K562 (cell line): ENCODE measurements around the gene PRDM2. TPM values are rescaled to one million over a fixed set of nuclear protein-coding genes. Genes with fewer than 3 reads are reported as not detected.

Source experiments
- AFF1 ChIP-seq, 2 experiments: fragments of 450-650 bp; IDR thresholded peaks; 2 replicates each; pipeline ENCODE4 v1.6.1; 2018; ENCODE audit warnings: mild to moderate bottlenecking in 2 of 2, low read depth in 1 of 2; ENCODE audit not compliant: partially characterized antibody in 2 of 2
- CBX1 ChIP-seq: sonication (generic); IDR thresholded peaks from 2 replicates; pipeline ENCODE4 v1.6.1; 2016; ENCODE audit warnings: antibody characterized with exemption, low read depth, mild to moderate bottlenecking
- CCNT2 ChIP-seq: IDR thresholded peaks from 2 replicates; pipeline ENCODE4 v1.6.1; 2011; ENCODE audit warnings: borderline replicate concordance, low read depth, mild to moderate bottlenecking, moderate library complexity, mixed read lengths, low read length; ENCODE audit not compliant: insufficient read length; ENCODE audit errors: extremely low read depth
- CREM ChIP-seq: IDR thresholded peaks from 2 replicates; pipeline ENCODE4 v1.6.1; 2014; ENCODE audit warnings: antibody characterized with exemption, low read depth
- CXXC5 ChIP-seq: fragments of 250-450 bp; sonication (Bioruptor Pico); IDR thresholded peaks from 2 replicates; pipeline ENCODE4 v1.8.0; 2022; ENCODE audit warnings: inconsistent platforms, mild to moderate bottlenecking, moderate library complexity
- ETS2 ChIP-seq: IDR thresholded peaks from 2 replicates; pipeline ENCODE4 v1.6.1; 2016; ENCODE audit warnings: borderline replicate concordance, missing genetic modification characterization, mild to moderate bottlenecking, moderate library complexity, missing compliant biosample characterization; ENCODE audit not compliant: poor library complexity, severe bottlenecking
- HLTF ChIP-seq: fragments of 450-650 bp; IDR thresholded peaks from 2 replicates; pipeline ENCODE4 v1.6.1; 2016
- RAD21 ChIP-seq, 2 experiments: fragments of 250-450 bp in 1 of 2; fragments of 450-650 bp in 1 of 2; sonication (Bioruptor Pico) in 1 of 2; formaldehyde crosslinking in 1 of 2; IDR thresholded peaks in 1 of 2; conservative IDR thresholded peaks in 1 of 2; 2 replicates each; pipeline versions ENCODE4 v1.4.0 to v1.8.0; 2020 to 2022; ENCODE audit warnings: mild to moderate bottlenecking in 2 of 2, moderate library complexity in 1 of 2
- SMARCC2 ChIP-seq: fragments of 450-650 bp; IDR thresholded peaks from 2 replicates; pipeline ENCODE4 v1.6.1; 2017; ENCODE audit warnings: antibody characterized with exemption, moderate library complexity, mild to moderate bottlenecking, low read depth
- ZNF445 ChIP-seq: fragments of 250-450 bp; sonication (Bioruptor Pico); IDR thresholded peaks from 2 replicates; pipeline ENCODE4 v1.4.0; 2020; ENCODE audit warnings: low read depth, mild to moderate bottlenecking, moderate library complexity
- polyA plus RNA-seq, 8 experiments: library from polyadenylated mRNA; depleted of rRNA in 4 of 8; stranded (reverse) in 5 of 8; unstranded in 3 of 8; fragments of >200 nt; fragmentation: Nextera tagmentation in 2 of 8; fragmentation: Illumina TruSeq in 1 of 8; extraction: Ambion mirVana in 2 of 8; extraction: Trizol in 1 of 8; gene quantifications; 2 replicates each; pipeline versions ENCODE4 v1.2.1 to v1.2.3, GENCODE V29; 2011 to 2014; ENCODE audit warnings: inconsistent platforms in 1 of 8, missing spikeins in 1 of 8
- total RNA-seq, 7 experiments: library from RNA; depleted of rRNA in 6 of 7; stranded (reverse); fragments of >200 nt in 6 of 7; fragmentation: Illumina TruSeq in 2 of 7; extraction: Trizol in 2 of 7; gene quantifications; 2 replicates each; pipeline versions ENCODE4 v1.2.1 to v1.2.3, GENCODE V29; 2011 to 2021; ENCODE audit warnings: low replicate concordance in 1 of 7
- TF ChIP-seq, protein P1 (sequence below): sonication (generic); formaldehyde crosslinking; IDR thresholded peaks from 2 replicates; pipeline ENCODE4 v1.8.1; 2023; ENCODE audit warnings: mild to moderate bottlenecking, missing genetic modification reagents
- TF ChIP-seq, protein P2 (sequence below): fragments of 450-650 bp; formaldehyde crosslinking; IDR thresholded peaks from 2 replicates; pipeline ENCODE4 v1.4.0; 2020; ENCODE audit warnings: mild to moderate bottlenecking, moderate library complexity
- TF ChIP-seq, protein P3 (sequence below): sonication (generic); formaldehyde crosslinking; IDR thresholded peaks from 2 replicates; pipeline ENCODE4 v1.8.1; 2023; ENCODE audit warnings: missing genetic modification reagents, mild to moderate bottlenecking, borderline replicate concordance

PRDM2 gene
- total and polyA plus RNA-seq, 9 of the 15 experiments (the other 6 are each of a cell fraction or from before 2014, with no cell fraction given), result 5.4 to 27.6 (median 12.5) TPM

DNA sequence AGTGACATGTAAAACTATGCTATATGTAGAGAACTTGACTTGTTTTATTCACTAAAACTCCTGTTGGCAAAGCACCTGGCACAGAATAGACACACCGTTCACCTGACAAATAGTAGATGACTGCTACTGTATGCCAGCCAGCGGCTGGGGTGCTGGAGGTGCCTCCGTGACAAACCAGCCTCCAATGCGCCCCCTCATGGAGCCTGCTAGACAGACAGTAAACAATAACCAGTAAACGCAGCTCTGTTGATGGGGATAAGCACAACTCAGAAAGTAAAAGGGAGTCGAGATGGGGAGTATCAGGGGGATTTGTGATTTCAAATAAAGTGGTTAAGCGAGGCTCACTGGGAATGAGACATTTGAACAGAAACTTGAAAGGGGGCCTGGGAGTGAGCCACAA is 107.2 kb downstream of the PRDM2 start (continued):
- TF ChIP-seq, protein P1, sequence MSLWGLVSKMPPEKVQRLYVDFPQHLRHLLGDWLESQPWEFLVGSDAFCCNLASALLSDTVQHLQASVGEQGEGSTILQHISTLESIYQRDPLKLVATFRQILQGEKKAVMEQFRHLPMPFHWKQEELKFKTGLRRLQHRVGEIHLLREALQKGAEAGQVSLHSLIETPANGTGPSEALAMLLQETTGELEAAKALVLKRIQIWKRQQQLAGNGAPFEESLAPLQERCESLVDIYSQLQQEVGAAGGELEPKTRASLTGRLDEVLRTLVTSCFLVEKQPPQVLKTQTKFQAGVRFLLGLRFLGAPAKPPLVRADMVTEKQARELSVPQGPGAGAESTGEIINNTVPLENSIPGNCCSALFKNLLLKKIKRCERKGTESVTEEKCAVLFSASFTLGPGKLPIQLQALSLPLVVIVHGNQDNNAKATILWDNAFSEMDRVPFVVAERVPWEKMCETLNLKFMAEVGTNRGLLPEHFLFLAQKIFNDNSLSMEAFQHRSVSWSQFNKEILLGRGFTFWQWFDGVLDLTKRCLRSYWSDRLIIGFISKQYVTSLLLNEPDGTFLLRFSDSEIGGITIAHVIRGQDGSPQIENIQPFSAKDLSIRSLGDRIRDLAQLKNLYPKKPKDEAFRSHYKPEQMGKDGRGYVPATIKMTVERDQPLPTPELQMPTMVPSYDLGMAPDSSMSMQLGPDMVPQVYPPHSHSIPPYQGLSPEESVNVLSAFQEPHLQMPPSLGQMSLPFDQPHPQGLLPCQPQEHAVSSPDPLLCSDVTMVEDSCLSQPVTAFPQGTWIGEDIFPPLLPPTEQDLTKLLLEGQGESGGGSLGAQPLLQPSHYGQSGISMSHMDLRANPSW (CRISPR knock-in tag), result no peak
- TF ChIP-seq, protein P2, sequence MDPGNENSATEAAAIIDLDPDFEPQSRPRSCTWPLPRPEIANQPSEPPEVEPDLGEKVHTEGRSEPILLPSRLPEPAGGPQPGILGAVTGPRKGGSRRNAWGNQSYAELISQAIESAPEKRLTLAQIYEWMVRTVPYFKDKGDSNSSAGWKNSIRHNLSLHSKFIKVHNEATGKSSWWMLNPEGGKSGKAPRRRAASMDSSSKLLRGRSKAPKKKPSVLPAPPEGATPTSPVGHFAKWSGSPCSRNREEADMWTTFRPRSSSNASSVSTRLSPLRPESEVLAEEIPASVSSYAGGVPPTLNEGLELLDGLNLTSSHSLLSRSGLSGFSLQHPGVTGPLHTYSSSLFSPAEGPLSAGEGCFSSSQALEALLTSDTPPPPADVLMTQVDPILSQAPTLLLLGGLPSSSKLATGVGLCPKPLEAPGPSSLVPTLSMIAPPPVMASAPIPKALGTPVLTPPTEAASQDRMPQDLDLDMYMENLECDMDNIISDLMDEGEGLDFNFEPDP (CRISPR knock-in tag), result no peak
- 0 out of 2 replicates have a peak, but pooled peaks have one; percentile 15 for TF ChIP-seq CREM
- no peak for TF ChIP-seq CBX1
- no peak for TF ChIP-seq ETS2 (tag)
- TF ChIP-seq CCNT2, result no peak
- TF ChIP-seq AFF1 (IDR thresholded peaks at IDR 0.05; ENCODE audit: low read depth in 1 of 2, partially characterized antibody in 2 of 2), result no peak
- no peak for TF ChIP-seq SMARCC2
- TF ChIP-seq HLTF, result no peak
- TF ChIP-seq, protein P3, sequence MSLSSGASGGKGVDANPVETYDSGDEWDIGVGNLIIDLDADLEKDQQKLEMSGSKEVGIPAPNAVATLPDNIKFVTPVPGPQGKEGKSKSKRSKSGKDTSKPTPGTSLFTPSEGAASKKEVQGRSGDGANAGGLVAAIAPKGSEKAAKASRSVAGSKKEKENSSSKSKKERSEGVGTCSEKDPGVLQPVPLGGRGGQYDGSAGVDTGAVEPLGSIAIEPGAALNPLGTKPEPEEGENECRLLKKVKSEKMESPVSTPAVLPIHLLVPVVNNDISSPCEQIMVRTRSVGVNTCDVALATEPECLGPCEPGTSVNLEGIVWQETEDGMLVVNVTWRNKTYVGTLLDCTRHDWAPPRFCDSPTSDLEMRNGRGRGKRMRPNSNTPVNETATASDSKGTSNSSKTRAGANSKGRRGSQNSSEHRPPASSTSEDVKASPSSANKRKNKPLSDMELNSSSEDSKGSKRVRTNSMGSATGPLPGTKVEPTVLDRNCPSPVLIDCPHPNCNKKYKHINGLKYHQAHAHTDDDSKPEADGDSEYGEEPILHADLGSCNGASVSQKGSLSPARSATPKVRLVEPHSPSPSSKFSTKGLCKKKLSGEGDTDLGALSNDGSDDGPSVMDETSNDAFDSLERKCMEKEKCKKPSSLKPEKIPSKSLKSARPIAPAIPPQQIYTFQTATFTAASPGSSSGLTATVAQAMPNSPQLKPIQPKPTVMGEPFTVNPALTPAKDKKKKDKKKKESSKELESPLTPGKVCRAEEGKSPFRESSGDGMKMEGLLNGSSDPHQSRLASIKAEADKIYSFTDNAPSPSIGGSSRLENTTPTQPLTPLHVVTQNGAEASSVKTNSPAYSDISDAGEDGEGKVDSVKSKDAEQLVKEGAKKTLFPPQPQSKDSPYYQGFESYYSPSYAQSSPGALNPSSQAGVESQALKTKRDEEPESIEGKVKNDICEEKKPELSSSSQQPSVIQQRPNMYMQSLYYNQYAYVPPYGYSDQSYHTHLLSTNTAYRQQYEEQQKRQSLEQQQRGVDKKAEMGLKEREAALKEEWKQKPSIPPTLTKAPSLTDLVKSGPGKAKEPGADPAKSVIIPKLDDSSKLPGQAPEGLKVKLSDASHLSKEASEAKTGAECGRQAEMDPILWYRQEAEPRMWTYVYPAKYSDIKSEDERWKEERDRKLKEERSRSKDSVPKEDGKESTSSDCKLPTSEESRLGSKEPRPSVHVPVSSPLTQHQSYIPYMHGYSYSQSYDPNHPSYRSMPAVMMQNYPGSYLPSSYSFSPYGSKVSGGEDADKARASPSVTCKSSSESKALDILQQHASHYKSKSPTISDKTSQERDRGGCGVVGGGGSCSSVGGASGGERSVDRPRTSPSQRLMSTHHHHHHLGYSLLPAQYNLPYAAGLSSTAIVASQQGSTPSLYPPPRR, result no peak
- TF ChIP-seq CXXC5 (CRISPR knock-in tag), result no peak
- TF ChIP-seq RAD21 (CRISPR knock-in tag; conservative IDR thresholded peaks at IDR 0.05 in 1 of 2, IDR thresholded peaks at IDR 0.05 in 1 of 2), result peak in 1 of 2 experiments; percentile 33; a peak in 2 of 4 replicates
- TF ChIP-seq ZNF445 (CRISPR knock-in tag), result no peak
